Measurements from ENCODE around the gene PODXL.
"Not testable (repeated sequence)": the region's sequence is repeated elsewhere in the genome, so short reads cannot be mapped to it uniquely, and the experiment has no call there.

DNA sequence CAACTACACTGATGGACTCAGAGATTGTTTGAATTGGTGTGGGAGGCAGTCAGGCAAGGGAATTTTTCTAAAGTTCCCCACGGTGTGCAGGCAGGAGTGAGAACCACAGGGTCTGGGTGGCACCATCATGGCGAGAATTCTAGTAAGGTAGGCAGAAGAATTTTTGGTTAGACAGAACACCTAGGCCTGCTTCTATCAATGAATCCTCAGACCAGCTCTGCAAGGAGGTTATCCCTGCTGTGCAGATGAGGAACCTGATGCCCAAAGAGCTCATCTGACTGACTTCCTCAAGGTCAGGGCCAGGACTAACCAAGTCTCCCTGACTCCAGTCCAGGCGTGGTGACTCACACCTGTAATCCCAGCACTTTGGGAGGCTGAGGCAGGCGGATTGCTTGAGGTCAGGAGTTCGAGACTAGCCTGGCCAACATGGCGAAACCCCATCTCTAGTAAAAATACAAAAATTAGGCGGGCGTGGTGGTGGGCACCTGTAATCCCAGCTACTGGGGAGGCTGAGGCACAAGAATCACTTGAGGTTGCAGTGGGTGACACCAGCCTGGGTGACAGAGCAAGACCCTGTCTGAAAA lies 51.3 kb downstream of the PODXL start:
- not testable (repeated sequence) for TF ChIP-seq EZH2 (IDR thresholded peaks at IDR 0.05; ENCODE audit: low read length); CTCF (optimal IDR thresholded peaks at IDR 0.05 in 1 of 3, IDR thresholded peaks at IDR 0.05 in 1 of 3, conservative IDR thresholded peaks at IDR 0.05 in 1 of 3; ENCODE audit: extremely low read depth in 1 of 3, insufficient read depth in 2 of 3, low read length in 3 of 3)

Measured in keratinocyte (primary cell).